Thyroid gland (tissue), 4 donors: ENCODE results near the gene TSPYL4.

Source experiments
- POLR2A ChIP-seq, 2 donors: fragments of 450-650 bp; IDR thresholded peaks; one replicate each; pipeline ENCODE4 v1.6.1; 2017; ENCODE audit warnings: antibody characterized with exemption in 2 of 2, mild to moderate bottlenecking in 2 of 2, moderate library complexity in 1 of 2
- TF ChIP-seq, protein P1 (sequence below), 6 experiments: fragments of 200-600 bp in 3 of 6; fragments of 450-650 bp in 3 of 6; sonication (generic) in 3 of 6; IDR thresholded peaks; one replicate each; pipeline ENCODE4 v1.5.1; 2016 to 2019; ENCODE audit warnings: antibody characterized with exemption in 6 of 6, mild to moderate bottlenecking in 2 of 6, inconsistent platforms in 1 of 6, moderate library complexity in 1 of 6

DNA sequence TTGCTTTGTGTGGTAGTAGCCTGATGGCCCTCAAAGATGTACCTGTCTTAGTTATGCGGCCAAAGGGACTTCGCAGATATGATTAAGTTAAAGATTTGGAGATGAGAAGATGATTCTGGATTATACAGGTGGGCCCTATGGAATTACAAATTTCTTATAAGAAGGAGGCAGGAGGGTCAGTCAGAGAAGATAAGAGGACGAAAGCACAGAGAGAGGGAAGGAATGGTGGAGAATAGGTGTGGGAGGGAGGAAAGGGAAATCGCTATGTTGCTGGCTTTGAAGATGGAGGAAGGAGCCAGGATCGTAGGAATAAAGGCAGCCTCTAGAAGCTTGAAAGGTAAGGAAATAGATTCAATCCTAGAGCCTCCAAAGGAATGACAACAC is 27.1 kb upstream of the TSPYL4 start:
- TF ChIP-seq, protein P1, sequence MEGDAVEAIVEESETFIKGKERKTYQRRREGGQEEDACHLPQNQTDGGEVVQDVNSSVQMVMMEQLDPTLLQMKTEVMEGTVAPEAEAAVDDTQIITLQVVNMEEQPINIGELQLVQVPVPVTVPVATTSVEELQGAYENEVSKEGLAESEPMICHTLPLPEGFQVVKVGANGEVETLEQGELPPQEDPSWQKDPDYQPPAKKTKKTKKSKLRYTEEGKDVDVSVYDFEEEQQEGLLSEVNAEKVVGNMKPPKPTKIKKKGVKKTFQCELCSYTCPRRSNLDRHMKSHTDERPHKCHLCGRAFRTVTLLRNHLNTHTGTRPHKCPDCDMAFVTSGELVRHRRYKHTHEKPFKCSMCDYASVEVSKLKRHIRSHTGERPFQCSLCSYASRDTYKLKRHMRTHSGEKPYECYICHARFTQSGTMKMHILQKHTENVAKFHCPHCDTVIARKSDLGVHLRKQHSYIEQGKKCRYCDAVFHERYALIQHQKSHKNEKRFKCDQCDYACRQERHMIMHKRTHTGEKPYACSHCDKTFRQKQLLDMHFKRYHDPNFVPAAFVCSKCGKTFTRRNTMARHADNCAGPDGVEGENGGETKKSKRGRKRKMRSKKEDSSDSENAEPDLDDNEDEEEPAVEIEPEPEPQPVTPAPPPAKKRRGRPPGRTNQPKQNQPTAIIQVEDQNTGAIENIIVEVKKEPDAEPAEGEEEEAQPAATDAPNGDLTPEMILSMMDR (IDR thresholded peaks at IDR 0.05) = no peak
- no peak for TF ChIP-seq POLR2A (IDR thresholded peaks at IDR 0.05)
